Kidney (tissue), 14 donors: ENCODE results near the gene CD38. TPM values are rescaled to one million over a fixed set of nuclear protein-coding genes. Genes with fewer than 3 reads are reported as not detected.
A peak's percentile ranks its signal among the peaks of the same experiment; 100 is the strongest.
"Not testable (repeated sequence)": the region's sequence is repeated elsewhere in the genome, so short reads cannot be mapped to it uniquely, and the experiment has no call there.

Experiments used
- DNase-seq, 5 donors: peaks; one replicate each; pipeline ENCODE4 v3.0.0-alpha.2; 2013 to 2020
- FAIRE-seq: peaks from 2 replicates; lab custom pipeline; 2012; peaks lifted over from hg19 to GRCh38; lab: Jason Lieb, UNC
- H3K27ac ChIP-seq, 2 donors: one replicate each; pipeline ENCODE4 v1.7.0; 2013; ENCODE audit warnings: low read depth in 2 of 2, low read length in 2 of 2, inconsistent platforms in 1 of 2
- H3K27me3 ChIP-seq: one replicate; pipeline ENCODE4 v1.7.1; 2013; ENCODE audit warnings: low read length, inconsistent platforms; ENCODE audit not compliant: control insufficient read depth, insufficient read depth
- H3K36me3 ChIP-seq, 3 donors: one replicate each; pipeline versions ENCODE4 v1.7.0 to v1.7.1; 2013; ENCODE audit warnings: low read length in 3 of 3, control low read depth in 1 of 3, inconsistent platforms in 1 of 3; ENCODE audit not compliant: insufficient read depth in 3 of 3, control insufficient read depth in 2 of 3
- H3K4me1 ChIP-seq, 3 donors: one replicate each; pipeline versions ENCODE4 v1.7.0 to v1.7.1; 2013; ENCODE audit warnings: low read length in 3 of 3, inconsistent platforms in 1 of 3, low read depth in 1 of 3; ENCODE audit not compliant: control insufficient read depth in 2 of 3, insufficient read depth in 2 of 3
- H3K4me3 ChIP-seq, 3 donors: one replicate each; pipeline versions ENCODE4 v1.7.0 to v1.8.1; 2013; ENCODE audit warnings: low read length in 3 of 3, control low read depth in 1 of 3, inconsistent platforms in 1 of 3
- H3K9ac ChIP-seq, 3 donors: one replicate each; pipeline versions ENCODE4 v1.7.0 to v1.7.1; 2013; ENCODE audit warnings: low read length in 3 of 3, control low read depth in 1 of 3, inconsistent platforms in 1 of 3
- H3K9me3 ChIP-seq, 3 donors: one replicate each; pipeline versions ENCODE4 v1.7.0 to v1.7.1; 2013; ENCODE audit warnings: low read length in 3 of 3, control low read depth in 1 of 3, inconsistent platforms in 1 of 3; ENCODE audit not compliant: control insufficient read depth in 2 of 3, insufficient read depth in 1 of 3
- intact Hi-C: fragments of 100-400 bp; cut with DNase I; formaldehyde crosslinking; loops from one replicate; pipeline ENCODE4 v1.11.1; 2022
- polyA plus RNA-seq: library from polyadenylated mRNA; stranded (reverse); fragments of 350-450 nt; fragmentation: Illumina TruSeq; extraction: RNeasy Lipid Tissue Mini Kit (QIAGEN cat#74804); gene quantifications from one replicate; pipeline ENCODE4 v1.2.3, GENCODE V29; 2014; ENCODE audit warnings: low read depth, low replicate concordance; ENCODE audit not compliant: insufficient read depth
- total RNA-seq: library from RNA; stranded (reverse); fragmentation: NEBNext Ultra II Directional; extraction: Animal tissue kit (Norgen Biotek cat#: 25700); gene quantifications from one replicate; pipeline ENCODE4 v1.2.1, GENCODE V29; 2021
- TF ChIP-seq, protein P1 (sequence below): IDR thresholded peaks from 3 replicates; pipeline ENCODE4 v1.5.1; 2012; ENCODE audit warnings: mild to moderate bottlenecking, moderate library complexity, borderline replicate concordance; ENCODE audit not compliant: insufficient read depth; ENCODE audit errors: extremely low read depth
- donor health status: control.
- donor health status: control.
- donor health status: control.
- donor health status: control.
- donor health status: control.
- donor health status: DM: yes; HTN: yes; CAD: no.
- donor health status: Normal renal cell carcinoma (clear cell type).

The CD38 gene
- total and polyA plus RNA-seq, 2 donors from 2014 or later: 0.15 to 8.9 TPM

DNA sequence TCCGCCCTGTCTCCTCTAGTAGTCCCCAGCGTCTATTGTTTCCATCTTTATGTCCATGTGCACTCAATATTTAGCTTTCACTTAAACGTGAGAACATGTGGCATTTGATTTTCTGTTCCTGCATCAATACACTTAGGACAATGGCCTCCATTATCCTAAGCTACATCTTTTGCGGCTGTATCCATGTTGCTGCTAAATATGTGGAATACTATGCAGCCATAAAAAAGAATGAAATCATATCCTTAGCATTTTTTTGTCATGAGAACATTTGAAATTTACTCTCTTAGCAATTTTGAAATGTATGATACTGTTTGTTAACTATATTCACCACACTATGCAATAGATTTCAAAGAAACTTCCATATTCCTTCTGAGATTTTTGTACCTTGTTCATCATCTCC, 19.8 kb upstream of the CD38 start:
- H3K4me1 ChIP-seq: peaks cover 0 to 2% (median 0%) of the 10 kb centered on the region in 3 donors
- intact Hi-C loops: no loop called here
- FAIRE-seq (no peak), DNase-seq (no peak)
- TF ChIP-seq, protein P1, sequence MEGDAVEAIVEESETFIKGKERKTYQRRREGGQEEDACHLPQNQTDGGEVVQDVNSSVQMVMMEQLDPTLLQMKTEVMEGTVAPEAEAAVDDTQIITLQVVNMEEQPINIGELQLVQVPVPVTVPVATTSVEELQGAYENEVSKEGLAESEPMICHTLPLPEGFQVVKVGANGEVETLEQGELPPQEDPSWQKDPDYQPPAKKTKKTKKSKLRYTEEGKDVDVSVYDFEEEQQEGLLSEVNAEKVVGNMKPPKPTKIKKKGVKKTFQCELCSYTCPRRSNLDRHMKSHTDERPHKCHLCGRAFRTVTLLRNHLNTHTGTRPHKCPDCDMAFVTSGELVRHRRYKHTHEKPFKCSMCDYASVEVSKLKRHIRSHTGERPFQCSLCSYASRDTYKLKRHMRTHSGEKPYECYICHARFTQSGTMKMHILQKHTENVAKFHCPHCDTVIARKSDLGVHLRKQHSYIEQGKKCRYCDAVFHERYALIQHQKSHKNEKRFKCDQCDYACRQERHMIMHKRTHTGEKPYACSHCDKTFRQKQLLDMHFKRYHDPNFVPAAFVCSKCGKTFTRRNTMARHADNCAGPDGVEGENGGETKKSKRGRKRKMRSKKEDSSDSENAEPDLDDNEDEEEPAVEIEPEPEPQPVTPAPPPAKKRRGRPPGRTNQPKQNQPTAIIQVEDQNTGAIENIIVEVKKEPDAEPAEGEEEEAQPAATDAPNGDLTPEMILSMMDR: no peak
- no peak overlapping the region for H3K9ac ChIP-seq
- H3K9me3 ChIP-seq: no peaks in the 10 kb centered on the region
- H3K4me3 ChIP-seq: no peak overlapping the region
- H3K27me3 ChIP-seq: no peaks in the 10 kb centered on the region
- no peaks in the 10 kb centered on the region for H3K36me3 ChIP-seq
- no peak overlapping the region for H3K27ac ChIP-seq

DNA sequence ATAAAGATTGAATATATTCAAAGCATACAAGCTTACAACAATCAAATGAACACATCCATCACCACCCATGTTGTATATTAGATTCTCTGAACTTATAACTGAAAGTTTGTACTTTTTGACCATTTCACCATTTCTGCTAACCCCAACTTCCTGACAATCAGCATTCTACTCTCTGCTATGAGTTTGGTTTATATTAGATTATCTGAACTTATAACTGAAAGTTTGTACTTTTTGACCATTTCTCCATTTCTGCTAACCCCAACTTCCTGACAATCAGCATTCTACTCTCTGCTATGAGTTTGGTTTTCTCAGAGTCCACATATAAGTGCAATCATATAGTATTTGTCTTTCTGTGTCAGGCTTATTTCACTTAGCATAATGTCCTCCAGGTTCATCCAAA, 15.7 kb upstream of the CD38 start:
- H3K27ac ChIP-seq, H3K9me3 ChIP-seq, intact Hi-C loops, H3K36me3 ChIP-seq, DNase-seq, H3K9ac ChIP-seq, H3K4me3 ChIP-seq, H3K27me3 ChIP-seq, FAIRE-seq, H3K4me1 ChIP-seq: not testable (repeated sequence)

DNA sequence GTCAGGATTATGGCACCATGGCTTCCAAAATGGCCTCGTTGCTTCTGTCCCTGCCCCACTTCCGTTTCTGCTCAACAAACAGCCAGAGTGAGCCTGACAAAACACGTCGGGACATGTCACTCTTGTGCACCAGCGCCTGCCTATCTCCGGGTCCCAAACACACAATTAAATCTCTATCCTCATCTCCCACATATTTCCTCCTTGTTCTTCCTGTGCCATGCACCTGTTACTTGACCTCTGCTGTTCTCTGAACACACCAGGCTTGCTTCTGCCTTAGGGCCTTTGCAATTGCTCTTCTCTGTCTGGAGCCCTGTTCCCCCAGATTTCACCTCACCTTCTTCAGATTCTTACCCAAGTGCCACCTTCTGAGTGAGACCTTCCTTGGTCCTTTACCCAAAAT, 12.7 kb upstream of the CD38 start:
- FAIRE-seq (no peak), DNase-seq (no peak)
- TF ChIP-seq, protein P1: no peak
- H3K27me3 ChIP-seq: no peaks in the 10 kb centered on the region
- no peaks in the 10 kb centered on the region for H3K4me1 ChIP-seq
- H3K36me3 ChIP-seq: no peaks in the 10 kb centered on the region
- H3K27ac ChIP-seq: no peak overlapping the region
- H3K9me3 ChIP-seq: no peaks in the 10 kb centered on the region
- no peak overlapping the region for H3K4me3 ChIP-seq
- intact Hi-C loops: no loop called here
- H3K9ac ChIP-seq: no peak overlapping the region

DNA sequence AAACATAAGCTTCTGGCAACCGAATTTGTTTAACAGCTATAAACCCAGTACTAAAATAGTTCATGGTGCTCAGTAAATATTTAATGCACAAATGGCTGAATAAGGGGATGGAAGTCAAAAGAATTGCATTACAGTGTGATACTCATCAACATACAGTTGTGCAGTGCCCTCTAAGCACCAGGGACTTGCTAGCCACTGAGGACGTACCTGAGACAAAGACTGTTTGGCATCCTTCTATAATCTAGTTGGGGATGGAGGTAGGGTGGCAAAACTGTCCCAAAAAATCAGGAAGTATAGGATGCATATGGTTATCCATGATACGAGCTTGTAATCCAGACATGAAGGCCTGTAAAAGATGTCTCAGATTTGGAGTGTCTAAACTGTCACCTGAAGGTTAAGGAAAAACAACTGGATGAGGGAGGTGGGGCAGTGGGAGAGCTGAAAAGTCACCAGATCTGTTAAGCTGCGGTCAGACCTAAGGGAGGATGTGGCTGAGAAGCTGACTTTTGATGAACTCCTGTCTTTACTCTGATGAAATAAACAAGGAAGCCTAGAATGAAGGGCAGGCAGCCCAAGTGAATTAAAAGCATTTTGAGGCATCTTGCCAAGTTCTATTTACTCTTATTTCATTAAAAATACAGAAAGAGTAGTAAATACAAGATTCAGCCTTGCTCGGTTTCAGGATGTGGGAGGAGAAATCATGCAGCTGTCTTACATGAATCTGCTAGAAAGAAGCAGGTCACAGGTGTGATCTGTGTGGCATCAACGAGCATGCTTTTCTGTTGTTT, 12.0 kb upstream of the CD38 start:
- no peak overlapping the region for H3K4me3 ChIP-seq
- intact Hi-C loops: no loop called here
- H3K27ac ChIP-seq: no peak overlapping the region
- DNase-seq: peak in 2 of 5 donors; percentile 15 to 32
- H3K36me3 ChIP-seq: no peaks in the 10 kb centered on the region
- H3K4me1 ChIP-seq: no peaks in the 10 kb centered on the region
- FAIRE-seq: no peak
- H3K9me3 ChIP-seq: no peaks in the 10 kb centered on the region
- TF ChIP-seq, protein P1: no peak
- H3K27me3 ChIP-seq: no peaks in the 10 kb centered on the region
- H3K9ac ChIP-seq: no peak overlapping the region
